HCT116 (cell line): ENCODE measurements around the gene S100PBP. TPM values are rescaled to one million over a fixed set of nuclear protein-coding genes. Genes with fewer than 3 reads are reported as not detected.
A peak's percentile ranks its signal among the peaks of the same experiment; 100 is the strongest.

Experiments
- ATAC-seq: fragments of 200-7000 bp; cut with Tn5 transposase; 2 replicates; pipeline ENCODE4 v1.9.1; 2020; ENCODE audit warnings: mild to moderate bottlenecking, moderate library complexity
- BruUV-seq: library from RNA; stranded (reverse); fragments of 400-500 nt; replicated peaks from 2 replicates; lab custom pipeline; 2021; lab: Mats Ljungman, UMichigan
- CTCF ChIA-PET: fragments of 300-600 bp; sonication (Branson Sonifier 250); formaldehyde crosslinking; loops from one replicate; lab custom pipeline; 2021; ENCODE audit warnings: antibody characterized with exemption; lab: Charles Lee
- POLR2A ChIA-PET: fragments of 300-600, 350-600 bp; sonication (Branson Sonifier 250); formaldehyde crosslinking; loops from one replicate; lab custom pipeline; 2021; ENCODE audit warnings: antibody characterized with exemption; lab: Charles Lee
- RAD21 ChIA-PET, 2 experiments: fragments of 300-600 bp; sonication (Branson Sonifier 250); formaldehyde crosslinking; loops; one replicate each; lab custom pipeline; 2023; ENCODE audit warnings: low total read pairs in 2 of 2; ENCODE audit not compliant: uncharacterized antibody in 2 of 2, unreplicated experiment in 2 of 2, low non-redundant PET in 1 of 2; lab: Charles Lee
- DNase-seq: peaks from one replicate; pipeline ENCODE4 v3.0.0-alpha.2; 2010; ENCODE audit warnings: low read depth, low spot score
- H2AFZ ChIP-seq: fragments of 200-600 bp; shearing (Covaris generic), sonication (generic); 2 replicates; pipeline ENCODE4 v1.6.1; 2017; ENCODE audit warnings: low read depth, mixed run types, mixed read lengths, antibody characterized with exemption, low read length; ENCODE audit not compliant: poor library complexity, severe bottlenecking
- H3K27ac ChIP-seq: 2 replicates; pipeline ENCODE4 v1.5.1; 2012; ENCODE audit warnings: low read depth, low read length
- H3K27me3 ChIP-seq: fragments of 200-600 bp; sonication (generic); 2 replicates; pipeline ENCODE4 v1.6.1; 2016; ENCODE audit warnings: mixed run types, low read length, mixed read lengths; ENCODE audit not compliant: insufficient read depth
- H3K36me3 ChIP-seq, 2 experiments: fragments of 200-500 bp in 1 of 2; fragments of 200-600 bp in 1 of 2; sonication (Bioruptor generic) in 1 of 2; sonication (generic) in 1 of 2; 2 replicates each; pipeline versions ENCODE4 v1.5.1 to v1.6.1; 2014 to 2016; ENCODE audit warnings: low read length in 2 of 2, inconsistent platforms in 1 of 2, mixed read lengths in 1 of 2, mixed run types in 1 of 2; ENCODE audit not compliant: insufficient read depth in 2 of 2, control insufficient read depth in 1 of 2
- H3K4me1 ChIP-seq, 2 experiments: fragments of 200-600 bp in 1 of 2; sonication (generic) in 1 of 2; 2 replicates each; pipeline versions ENCODE4 v1.5.1 to v1.6.1; 2012 to 2017; ENCODE audit warnings: low read length in 2 of 2, inconsistent platforms in 1 of 2, mild to moderate bottlenecking in 1 of 2, mixed read lengths in 1 of 2, mixed run types in 1 of 2, moderate library complexity in 1 of 2; ENCODE audit not compliant: insufficient read depth in 2 of 2, control insufficient read depth in 1 of 2
- H3K4me2 ChIP-seq: fragments of 200-600 bp; sonication (generic); 2 replicates; pipeline ENCODE4 v1.6.1; 2017; ENCODE audit warnings: mixed run types, low read length, mixed read lengths
- H3K4me3 ChIP-seq, 2 experiments: fragments of 200-600 bp in 1 of 2; sonication (generic) in 1 of 2; replicated peaks in 1 of 2; 2 replicates each; pipeline ENCODE4 v1.5.1; 2011 to 2016; ENCODE audit warnings: low read length in 2 of 2, control low read depth in 1 of 2, low read depth in 1 of 2, mild to moderate bottlenecking in 1 of 2, mixed read lengths in 1 of 2, mixed run types in 1 of 2
- H3K79me2 ChIP-seq: fragments of 200-600 bp; sonication (generic); 2 replicates; pipeline ENCODE4 v1.6.1; 2017; ENCODE audit warnings: mild to moderate bottlenecking, mixed run types, low read length, moderate library complexity, mixed read lengths; ENCODE audit not compliant: insufficient read depth
- H3K9ac ChIP-seq: fragments of 200-600 bp; sonication (generic); 2 replicates; pipeline ENCODE4 v1.6.1; 2016; ENCODE audit warnings: low read length, mixed read lengths
- H3K9me2 ChIP-seq: fragments of 200-600 bp; sonication (generic), shearing (Covaris generic); 2 replicates; pipeline ENCODE4 v1.6.1; 2017; ENCODE audit warnings: mixed run types, mild to moderate bottlenecking, moderate library complexity; ENCODE audit not compliant: insufficient read depth
- H3K9me3 ChIP-seq, 2 experiments: fragments of 200-500 bp in 1 of 2; fragments of 200-600 bp in 1 of 2; sonication (Bioruptor generic) in 1 of 2; sonication (generic) in 1 of 2; 2 replicates each; pipeline ENCODE4 v1.6.1; 2014 to 2017; ENCODE audit warnings: low read length in 2 of 2, mixed read lengths in 2 of 2, inconsistent platforms in 1 of 2, low read depth in 1 of 2, mild to moderate bottlenecking in 1 of 2, mixed run types in 1 of 2, moderate library complexity in 1 of 2; ENCODE audit not compliant: control insufficient read depth in 1 of 2, insufficient read depth in 1 of 2
- H4K20me1 ChIP-seq: fragments of 200-600 bp; sonication (generic), shearing (Covaris generic); 2 replicates; pipeline ENCODE4 v1.6.1; 2017; ENCODE audit warnings: mixed run types, mild to moderate bottlenecking, moderate library complexity; ENCODE audit not compliant: insufficient read depth
- CBX3 ChIP-seq: IDR thresholded peaks from 2 replicates; pipeline ENCODE4 v1.6.1; 2012; ENCODE audit warnings: low read depth
- CEBPB ChIP-seq: IDR thresholded peaks from 2 replicates; pipeline ENCODE4 v1.6.1; 2012; ENCODE audit warnings: low read depth
- CTCF ChIP-seq, 3 experiments: fragments of 200-600 bp in 1 of 3; sonication (generic) in 1 of 3; IDR thresholded peaks in 2 of 3; conservative IDR thresholded peaks in 1 of 3; 2 replicates each; pipeline ENCODE4 v1.5.1; 2012 to 2017; ENCODE audit warnings: low read depth in 2 of 3, low read length in 2 of 3, antibody characterized with exemption in 1 of 3, borderline replicate concordance in 1 of 3, control low read depth in 1 of 3, mild to moderate bottlenecking in 1 of 3, mixed read lengths in 1 of 3, mixed run types in 1 of 3, moderate library complexity in 1 of 3; ENCODE audit not compliant: insufficient read depth in 1 of 3
- ELF1 ChIP-seq: IDR thresholded peaks from 2 replicates; pipeline ENCODE4 v1.6.1; 2012; ENCODE audit warnings: low read depth, borderline replicate concordance
- JUND ChIP-seq: IDR thresholded peaks from 2 replicates; pipeline ENCODE4 v1.6.1; 2012
- POLR2AphosphoS5 ChIP-seq: IDR thresholded peaks from 2 replicates; pipeline ENCODE4 v1.6.1; 2011; ENCODE audit warnings: mild to moderate bottlenecking, low read depth, low read length, moderate library complexity
- RAD21 ChIP-seq: IDR thresholded peaks from 2 replicates; pipeline ENCODE4 v1.6.1; 2012; ENCODE audit warnings: low read depth, mild to moderate bottlenecking
- REST ChIP-seq: IDR thresholded peaks from 2 replicates; pipeline ENCODE4 v1.6.1; 2012; ENCODE audit warnings: low read depth
- SRF ChIP-seq: IDR thresholded peaks from 2 replicates; pipeline ENCODE4 v1.6.1; 2012; ENCODE audit warnings: low read depth
- intact Hi-C: fragments of 100-400 bp; cut with micrococcal nuclease; formaldehyde crosslinking; loops from 2 replicates; pipeline ENCODE4 v1.10.0; 2022
- total RNA-seq: library from RNA; stranded (reverse); gene quantifications from one replicate; pipeline ENCODE4 v1.2.1, GENCODE V29; 2021; ENCODE audit not compliant: unreplicated experiment

S100PBP gene
- total RNA-seq, 1 experiment from 2014 or later = 38.2 TPM

GRCh38 chr1:32828341-32828740 is 10.9 kb downstream of the S100PBP start:
- H3K9me3 ChIP-seq = no peaks in the 10 kb centered on the region
- ATAC-seq = no peak
- no peak overlapping the region for H3K4me3 ChIP-seq
- no peak for DNase-seq
- no peak overlapping the region for H3K27ac ChIP-seq
- no peaks in the 10 kb centered on the region for H3K27me3 ChIP-seq
- intact Hi-C loops = loop anchor here (2.0 kb wide), 1 partner anchor 258 kb away; no protein-coding TSS in a partner anchor
- H3K9me2 ChIP-seq = no peaks in the 10 kb centered on the region
- H3K4me1 ChIP-seq = no peaks in the 10 kb centered on the region
- H3K36me3 ChIP-seq = peaks cover 45 to 54% of the 10 kb centered on the region in 2 experiments
- no peak overlapping the region for H2AFZ ChIP-seq
- peak in 2 of 3 experiments; percentile 37 to 40; a peak in 3 of 6 replicates for TF ChIP-seq CTCF (IDR thresholded peaks at IDR 0.05 in 2 of 3, conservative IDR thresholded peaks at IDR 0.05 in 1 of 3; ENCODE audit: borderline replicate concordance in 1 of 3, insufficient read depth in 1 of 3, low read depth in 2 of 3, low read length in 2 of 3)
- no peak for TF ChIP-seq REST
- TF ChIP-seq CEBPB = no peak
- TF ChIP-seq SRF = no peak
- no peak for TF ChIP-seq JUND
- TF ChIP-seq POLR2AphosphoS5 = no peak
- TF ChIP-seq RAD21 = peak; percentile 41; the same call in 1 of the 2 replicates
- no peak for TF ChIP-seq ELF1
- TF ChIP-seq CBX3 = no peak
- ChIA-PET CTCF (interaction anchor here (1.0 kb wide), 1 partner anchor 47 kb away, joined by 3 read pairs; no protein-coding TSS in a partner anchor), RAD21 (no interaction called here), POLR2A (no interaction called here)
- H3K4me2 ChIP-seq = no peak overlapping the region
- H4K20me1 ChIP-seq = no peaks in the 10 kb centered on the region
- BruUV-seq = no TSS peak
- 0 out of 2 replicates have a peak, but pooled peaks cover 8% of the 10 kb centered on the region for H3K79me2 ChIP-seq
- H3K9ac ChIP-seq = no peak overlapping the region
